Right lobe of liver (tissue), 6 donors: ENCODE measurements around the gene GRB10. TPM values are rescaled to one million over a fixed set of nuclear protein-coding genes. Genes with fewer than 3 reads are reported as not detected.

ENCODE experiments used
- ATAC-seq, 4 donors: fragments of 200-7000 bp; cut with Tn5 transposase; one replicate each; pipeline ENCODE4 v1.9.1; 2020; ENCODE audit warnings: mild to moderate bottlenecking in 4 of 4, moderate library complexity in 4 of 4
- DNase-seq, 3 donors: peaks; one replicate each; pipeline ENCODE4 v3.0.0-alpha.2; 2020
- H3K27ac ChIP-seq, 3 donors: fragments of 200-600 bp; one replicate each; pipeline ENCODE4 v1.8.0; 2022
- H3K27me3 ChIP-seq, 2 donors: fragments of 200-600 bp; one replicate each; pipeline ENCODE4 v1.8.0; 2022
- H3K36me3 ChIP-seq, 4 donors: fragments of 200-600 bp; sonication (generic) in 1 of 4; one replicate each; pipeline versions ENCODE4 v1.5.1 to v1.8.0; 2017 to 2022; ENCODE audit warnings: control low read depth in 1 of 4
- H3K4me1 ChIP-seq, 4 donors: fragments of 200-600 bp; sonication (generic) in 1 of 4; one replicate each; pipeline versions ENCODE4 v1.5.1 to v1.8.0; 2017 to 2022; ENCODE audit warnings: control low read depth in 1 of 4
- H3K4me3 ChIP-seq, 3 donors: fragments of 200-600 bp; one replicate each; pipeline ENCODE4 v1.8.0; 2022
- H3K9me3 ChIP-seq, 4 donors: fragments of 200-600 bp; sonication (generic) in 1 of 4; one replicate each; pipeline versions ENCODE4 v1.5.1 to v1.8.0; 2017 to 2022; ENCODE audit warnings: control low read depth in 1 of 4
- CTCF ChIP-seq, 4 donors: fragments of 200-600 bp in 3 of 4; fragments of 450-650 bp in 1 of 4; IDR thresholded peaks; one replicate each; pipeline versions ENCODE4 v1.5.1 to v1.8.0; 2016 to 2022; ENCODE audit warnings: antibody characterized with exemption in 4 of 4, mild to moderate bottlenecking in 2 of 4
- POLR2A ChIP-seq: fragments of 450-650 bp; IDR thresholded peaks from one replicate; pipeline ENCODE4 v1.6.1; 2017; ENCODE audit warnings: antibody characterized with exemption, mild to moderate bottlenecking
- WGBS: methylation state at CpG from one replicate; pipeline ENCODE4 v1.1.6; 2018; ENCODE audit warnings: low coverage, low lambda C conversion rate; ENCODE audit not compliant: insufficient coverage; ENCODE audit errors: missing lambda C conversion rate; 5-methylcytosine and 5-hydroxymethylcytosine counted together
- intact Hi-C, 2 donors: fragments of 100-400 bp; cut with DNase I; formaldehyde crosslinking; loops; one replicate each; pipeline versions ENCODE4 v1.11.2 to v1.14.1; 2022
- total RNA-seq, 6 experiments: library from RNA; depleted of rRNA in 2 of 6; stranded (reverse); fragments of >200 nt in 2 of 6; fragmentation: NEBNext Ultra II Directional in 3 of 6; extraction: Animal tissue kit (Norgen Biotek cat#: 25700) in 3 of 6; gene quantifications; one replicate each; pipeline versions ENCODE4 v1.1.0 to v1.2.4, GENCODE V29; 2016 to 2023
- donor health status: DM: no; HTN: yes; CAD: no.
- donor health status: DM: no; HTN: no; CAD: no.
- donor health status: DM: no; HTN: no; CAD: no.
- donor health status: DM: no; HTN: yes; CAD: no.
- donor health status: DM: no; HTN: yes; CAD: no.

GRB10 gene
- total RNA-seq, 6 experiments from 2014 or later: 24.9 to 55.5 (median 40.0) TPM

DNA sequence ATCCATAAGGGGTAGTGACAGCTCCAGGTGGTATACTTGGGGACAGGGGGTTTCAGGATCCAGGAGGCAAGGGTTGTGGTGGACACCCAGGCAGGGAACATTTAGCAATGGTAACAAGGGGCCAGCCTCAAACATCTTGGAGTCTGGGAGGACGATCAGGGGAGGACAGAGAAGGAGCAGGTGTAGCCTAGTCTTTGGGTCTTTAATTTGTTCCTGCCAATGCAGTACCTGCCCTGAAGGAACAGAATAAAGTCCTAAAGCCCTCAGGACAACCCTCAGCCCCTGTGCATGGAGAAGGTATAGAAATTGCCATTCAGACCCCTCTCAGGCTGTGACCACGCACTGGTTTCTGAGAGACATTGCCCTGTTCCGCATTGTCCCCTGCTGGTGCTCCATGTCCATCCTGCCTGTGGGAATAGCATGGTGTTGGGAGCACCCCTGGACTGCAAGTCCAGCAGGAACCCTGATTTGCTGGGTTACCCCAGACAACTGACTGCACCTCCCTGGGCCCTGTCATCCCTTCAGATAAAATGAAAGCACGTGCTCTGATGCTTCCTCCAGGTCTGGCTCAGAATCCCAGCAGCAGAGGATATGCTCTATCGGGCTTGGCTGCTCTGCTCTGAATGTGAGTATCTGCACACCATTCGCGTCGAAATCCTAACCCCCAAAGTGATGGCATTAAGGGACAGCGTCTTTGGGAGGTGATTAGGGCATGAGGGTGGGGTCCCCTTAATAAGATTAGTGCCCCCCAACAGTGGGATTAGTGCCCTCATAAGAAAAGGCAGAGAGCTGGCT, 241.7 kb downstream of the GRB10 start:
- Histone ChIP-seq H3K4me3 (no peak overlapping the region), H3K27me3 (no peaks in the 10 kb centered on the region), H3K27ac (no peak overlapping the region), H3K4me1 (no peaks in the 10 kb centered on the region), H3K9me3 (no peaks in the 10 kb centered on the region), H3K36me3 (peaks cover 0 to 5% (median 0%) of the 10 kb centered on the region in 4 donors)
- ATAC-seq: no peak
- DNase-seq: no peak
- 94% methylated on average over 6 of the region's 9 CpGs for WGBS
- intact Hi-C loops: no loop called here
- TF ChIP-seq CTCF (IDR thresholded peaks at IDR 0.05): no peak
- no peak for TF ChIP-seq POLR2A

Other genes starting within 250 kb of the GRB10 start
- gene DDC, start 217.5 kb downstream of the GRB10 start, total RNA-seq: 10 to 100 TPM; 37.9 to 75.7 (median 45.2) TPM